Measurements from ENCODE around the gene ARID3A. TPM values are rescaled to one million over a fixed set of nuclear protein-coding genes. Genes with fewer than 3 reads are reported as not detected.
"Not testable (repeated sequence)": the region's sequence is repeated elsewhere in the genome, so short reads cannot be mapped to it uniquely, and the experiment has no call there.

Gene ARID3A
- total RNA-seq, 1 experiment from 2014 or later, result 2.3 TPM

DNA sequence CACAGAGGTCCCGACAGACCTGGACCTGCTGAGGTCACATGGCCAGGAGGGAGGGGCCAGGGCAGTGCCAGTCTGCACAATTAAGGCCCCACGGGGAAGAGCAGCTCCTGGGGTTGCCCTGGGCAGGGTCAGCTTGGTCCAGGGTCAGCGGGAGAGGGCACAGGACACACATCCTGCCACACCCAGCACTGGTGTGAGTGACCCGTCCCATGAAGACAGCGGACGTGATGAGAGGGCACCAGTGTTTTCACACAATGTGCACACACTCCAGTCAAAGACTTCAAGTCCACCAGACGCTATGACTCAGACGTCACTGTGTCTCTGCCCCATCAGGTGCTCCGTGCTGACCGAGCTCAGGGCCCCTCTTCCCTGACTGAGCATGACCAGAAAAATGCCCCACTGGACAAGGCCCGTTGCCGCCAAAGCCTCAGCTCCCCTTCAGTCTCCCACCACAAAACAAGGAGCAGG lies 90.8 kb downstream of the ARID3A start:
- no peak for DNase-seq (ENCODE audit: low spot score)

DNA sequence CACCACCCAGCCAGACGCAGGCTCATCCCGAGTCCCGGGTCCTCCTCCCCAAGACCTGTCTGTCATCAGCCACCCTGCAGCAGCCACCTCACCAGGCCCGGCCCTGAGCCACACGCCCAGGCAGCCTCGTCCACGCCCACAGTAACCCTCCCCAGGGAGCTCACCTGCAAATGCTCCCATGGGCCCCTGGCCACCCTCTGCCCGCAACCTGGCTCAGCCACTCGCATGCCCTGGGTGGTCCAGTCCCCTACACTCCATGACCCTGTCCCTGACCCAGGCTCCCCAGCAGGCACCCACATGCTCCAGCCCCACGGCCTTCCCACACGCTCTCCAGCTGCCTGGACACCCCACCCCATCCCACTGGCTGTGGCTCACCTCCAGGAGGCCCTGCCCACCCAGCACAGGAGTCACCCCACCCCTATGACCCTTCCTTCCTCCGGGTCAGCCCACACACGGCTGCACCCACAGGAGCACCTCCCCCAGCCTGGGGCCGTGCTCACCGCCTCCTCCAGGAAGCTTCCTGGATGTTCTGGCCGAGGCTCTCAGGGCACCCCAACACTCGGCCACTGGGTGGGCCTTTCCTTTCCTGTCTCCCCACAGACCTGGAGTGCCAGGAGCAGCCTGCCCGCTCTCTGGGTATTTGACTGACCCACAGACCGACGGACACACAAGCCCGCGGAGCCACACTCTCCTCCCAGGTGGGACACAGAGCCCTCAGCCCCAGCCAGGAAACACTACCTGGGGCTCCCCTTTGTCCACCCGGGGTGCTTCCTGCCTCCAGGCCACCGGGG lies 91.5 kb downstream of the ARID3A start:
- no peak for DNase-seq (ENCODE audit: low spot score)

DNA sequence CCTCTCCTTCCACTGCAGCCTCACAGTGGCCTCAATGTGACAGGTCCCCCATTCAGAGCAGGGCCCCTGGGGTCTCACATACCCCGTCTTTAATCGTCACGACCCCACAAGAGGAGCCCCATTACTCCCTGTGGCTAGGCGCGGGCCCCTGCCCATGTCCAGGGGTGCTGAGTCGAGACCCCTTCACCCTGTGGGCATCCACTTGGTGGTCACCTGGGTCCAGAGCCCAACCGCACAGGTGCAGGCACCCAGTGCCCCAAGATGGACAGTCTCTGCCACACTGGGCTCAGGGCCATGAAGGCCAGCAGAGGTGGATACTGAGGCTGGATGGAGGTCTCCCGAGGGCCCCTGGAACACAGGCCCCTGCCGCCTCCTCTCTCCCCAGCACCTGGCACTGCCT lies 92.1 kb downstream of the ARID3A start:
- DNase-seq (ENCODE audit: low spot score), result no peak

DNA sequence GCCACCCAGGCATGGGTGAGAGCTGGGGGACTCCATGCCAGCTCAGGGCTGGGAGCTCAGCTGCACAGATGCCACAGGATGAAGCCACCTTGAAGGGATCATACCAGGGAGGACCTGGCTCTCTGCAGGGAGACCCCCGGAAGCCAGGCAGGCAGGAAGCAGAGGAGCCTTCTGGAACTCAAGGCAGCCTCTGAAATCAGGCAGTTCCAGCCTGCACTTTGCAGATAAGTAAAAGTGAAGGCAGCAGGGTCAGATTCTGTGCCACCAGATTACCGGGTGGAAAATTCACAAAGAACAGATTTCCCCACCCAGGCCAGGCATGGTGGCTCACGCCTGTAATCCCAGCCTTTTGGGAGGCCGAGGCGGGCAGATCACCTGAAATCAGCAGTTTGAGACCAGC lies 92.6 kb downstream of the ARID3A start:
- DNase-seq (ENCODE audit: low spot score), result no peak

DNA sequence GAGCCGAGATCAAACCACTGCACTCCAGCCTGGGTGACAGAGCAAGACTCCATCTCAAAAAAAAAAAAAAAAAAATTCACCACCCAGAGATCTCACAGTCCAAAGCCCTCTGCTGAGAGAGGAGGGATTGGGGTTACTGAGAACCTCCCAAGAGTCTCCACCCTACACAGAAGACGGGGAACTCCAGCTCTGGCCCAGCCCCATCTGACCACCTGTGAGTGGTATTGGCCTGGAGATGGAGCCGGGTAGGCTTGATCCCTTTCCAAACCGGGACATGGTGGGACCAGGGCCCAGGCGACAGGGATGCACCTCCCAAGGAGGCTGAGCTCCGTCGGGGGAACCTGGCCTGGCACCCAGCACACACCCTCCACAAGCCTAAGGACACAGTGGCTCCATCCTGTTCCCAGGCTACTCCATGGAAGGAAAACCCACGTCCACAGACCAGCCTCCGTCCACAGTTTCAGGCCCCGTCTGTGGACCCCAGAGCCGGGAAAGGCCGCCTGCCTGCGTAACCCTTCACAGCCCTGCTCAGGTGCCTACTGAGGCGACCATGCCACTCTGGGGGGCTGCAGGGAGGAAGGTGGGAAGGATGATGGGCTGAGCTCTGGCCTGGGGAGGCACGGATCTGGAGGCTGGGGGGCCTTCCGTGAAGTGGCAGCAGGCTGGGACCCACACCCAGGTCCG lies 93.2 kb downstream of the ARID3A start:
- DNase-seq (ENCODE audit: low spot score), result no peak

DNA sequence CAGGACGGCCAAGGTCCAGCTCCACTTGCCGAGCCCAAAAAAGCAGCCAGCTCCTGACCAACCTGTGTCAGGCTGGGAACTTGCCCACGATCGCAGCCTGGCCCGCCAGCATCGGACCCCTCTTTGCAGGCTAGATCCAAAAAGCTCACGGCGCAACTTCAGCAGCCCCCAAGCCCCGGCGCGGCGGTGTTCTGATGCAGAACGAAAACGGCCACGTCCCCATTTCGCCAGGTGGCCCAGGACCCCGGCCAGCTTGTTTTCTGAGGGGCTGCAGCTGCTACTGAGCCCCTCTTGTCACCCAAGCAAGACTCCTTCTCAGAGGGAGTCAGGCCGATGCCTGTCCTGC lies 93.8 kb downstream of the ARID3A start:
- DNase-seq (ENCODE audit: low spot score), result no peak

DNA sequence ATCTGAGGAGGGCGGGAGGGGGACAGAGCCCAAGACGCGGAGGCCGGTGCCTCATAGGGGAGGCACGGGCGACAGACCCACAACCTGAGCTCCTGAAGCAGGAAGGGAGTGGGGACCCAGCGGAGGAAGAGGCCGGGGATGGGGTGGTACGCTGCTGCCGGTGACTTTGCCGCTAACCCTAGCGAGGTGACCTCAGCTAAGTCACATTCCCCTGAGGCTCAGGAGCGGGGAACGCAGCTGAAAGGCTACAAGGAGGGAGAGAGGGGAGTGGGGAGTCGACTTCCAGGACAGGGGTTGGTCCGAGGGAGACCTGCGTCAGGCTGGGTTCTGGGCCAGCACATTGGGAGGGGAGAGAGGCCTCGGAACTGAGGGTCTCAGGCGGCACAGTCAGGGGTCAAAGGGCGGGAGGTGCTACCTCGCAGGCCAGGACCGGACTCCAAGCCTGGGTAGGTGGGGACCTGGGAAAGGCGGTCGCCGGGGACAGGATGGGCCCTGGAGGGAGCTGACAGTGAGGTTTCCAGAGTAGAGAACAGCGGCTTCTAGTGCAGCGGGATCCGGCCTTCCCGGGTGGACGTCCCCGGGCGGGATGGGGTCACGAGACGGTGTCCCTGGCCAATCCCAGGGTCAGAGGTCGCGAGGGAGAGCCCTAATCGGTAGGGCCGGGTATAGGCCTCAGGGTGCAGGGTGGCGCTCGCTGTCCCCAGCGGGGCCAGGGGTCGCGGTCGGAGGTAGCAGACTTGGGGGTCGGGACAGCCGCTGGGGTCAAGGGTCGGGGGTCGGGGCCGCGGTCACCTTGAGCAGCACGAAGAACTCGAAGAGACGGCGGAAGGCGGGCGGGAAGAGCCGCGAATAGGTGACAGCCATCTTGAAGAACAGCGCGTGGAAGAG lies 94.4 kb downstream of the ARID3A start:
- no peak for DNase-seq (ENCODE audit: low spot score)

DNA sequence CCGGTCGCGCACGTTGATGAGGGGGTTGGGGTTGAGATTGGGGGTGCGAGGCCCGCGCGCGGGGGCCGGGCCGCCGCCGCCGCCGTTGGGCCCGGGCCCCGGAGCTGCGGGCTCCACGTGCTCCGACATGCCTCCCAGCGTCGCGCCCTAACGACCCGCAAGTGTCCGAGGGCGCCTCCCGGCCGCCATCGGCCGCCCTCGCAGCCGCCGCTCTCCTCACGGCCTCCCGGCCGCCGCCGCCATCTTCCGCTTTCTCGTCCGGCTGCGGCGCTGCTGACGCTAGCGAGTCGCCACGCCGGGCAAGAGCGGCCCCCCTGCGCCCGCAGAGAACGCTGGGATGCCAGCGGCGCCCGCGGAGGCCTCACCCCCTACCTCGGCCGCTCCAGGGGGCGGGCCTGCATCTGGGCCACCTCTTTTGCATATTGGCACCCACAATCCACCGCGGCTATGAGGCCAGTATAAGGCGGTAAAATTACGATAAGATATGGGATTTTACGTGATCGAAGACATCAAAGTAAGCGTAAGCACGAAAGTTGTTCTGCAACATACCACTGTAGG lies 95.1 kb downstream of the ARID3A start, which contains the start of gene TMEM259:
TMEM259 (minus strand) TSS at position 256 of the 558 bp plus-strand sequence; CDS start at position 129, 127 bp downstream.
- DNase-seq (ENCODE audit: low spot score), result peak; percentile 93

DNA sequence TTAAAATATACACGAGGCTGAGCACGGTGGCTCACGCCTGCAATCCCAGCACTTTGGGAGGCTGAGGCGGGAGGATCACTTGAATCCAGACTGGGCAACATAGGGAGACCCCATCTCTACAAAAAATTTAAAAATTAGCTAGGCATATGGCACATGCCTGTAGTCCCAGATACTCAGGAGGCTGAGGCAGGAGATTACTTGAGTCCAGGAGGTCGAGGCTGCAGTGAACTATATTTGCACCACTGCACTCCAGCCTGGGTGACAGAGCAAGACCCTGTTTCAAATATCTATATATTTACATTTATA lies 98.0 kb downstream of the ARID3A start:
- DNase-seq (ENCODE audit: low spot score), result not testable (repeated sequence)

DNA sequence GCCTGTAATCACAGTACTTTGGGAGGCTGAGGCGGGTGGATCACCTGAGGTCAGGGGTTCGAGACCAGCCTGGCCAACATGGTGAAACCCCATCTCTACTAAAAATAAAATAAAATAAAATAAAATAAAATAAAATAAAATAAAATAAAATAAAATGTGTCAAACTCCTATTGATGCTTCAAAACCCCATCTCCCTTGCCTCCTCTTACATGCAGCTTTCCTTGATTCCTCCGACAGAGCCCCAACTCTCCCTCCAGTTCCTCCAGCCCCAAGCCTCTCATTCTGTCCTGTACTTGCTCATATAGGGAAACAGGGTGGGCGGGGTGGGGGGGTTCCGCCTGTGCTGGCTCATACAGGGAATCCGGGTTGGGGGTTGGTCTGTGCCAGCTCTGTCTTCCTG lies 99.2 kb downstream of the ARID3A start:
- DNase-seq (ENCODE audit: low spot score), result not testable (repeated sequence)

Other genes starting within 250 kb of the ARID3A start
- 35.6 and 45.6 TPM in 2 replicates for gene FSTL3, start 249.6 kb upstream of the ARID3A start, total RNA-seq (2014; rRNA removed; shearing (Covaris generic))
- not detected in 2 replicates for gene PRSS57, start 230.6 kb upstream of the ARID3A start, total RNA-seq (2014; rRNA removed; shearing (Covaris generic))
- gene PALM, start 217.1 kb upstream of the ARID3A start, total RNA-seq (2014; rRNA removed; shearing (Covaris generic)), result 3.7 and 5.8 TPM in 2 replicates
- not detected in 2 replicates for gene MISP, start 174.9 kb upstream of the ARID3A start, total RNA-seq (2014; rRNA removed; shearing (Covaris generic))
- 131 and 138 TPM in 2 replicates for gene PTBP1, start 128.6 kb upstream of the ARID3A start, total RNA-seq (2014; rRNA removed; shearing (Covaris generic))
- gene PLPPR3, start 104.1 kb upstream of the ARID3A start, total RNA-seq (2014; rRNA removed; shearing (Covaris generic)), result 0.14 TPM in 1 of 2 replicates, not detected in the other
- not detected in 2 replicates for gene AZU1, start 98.2 kb upstream of the ARID3A start, total RNA-seq (2014; rRNA removed; shearing (Covaris generic))
- gene PRTN3, start 85.0 kb upstream of the ARID3A start, total RNA-seq (2014; rRNA removed; shearing (Covaris generic)), result 0.72 TPM in 1 of 2 replicates, not detected in the other
- gene ELANE, start 73.7 kb upstream of the ARID3A start, total RNA-seq (2014; rRNA removed; shearing (Covaris generic)), result not detected in 2 replicates
- 2.3 and 3.5 TPM in 2 replicates for gene CFD, start 66.4 kb upstream of the ARID3A start, total RNA-seq (2014; rRNA removed; shearing (Covaris generic))
- gene MED16, start 32.8 kb upstream of the ARID3A start, total RNA-seq (2014; rRNA removed; shearing (Covaris generic)), result 16.6 and 27.4 TPM in 2 replicates
- gene RNU6-9, start 32.6 kb upstream of the ARID3A start, total RNA-seq (2014; rRNA removed; shearing (Covaris generic)), result not detected in 2 replicates
- 20.3 and 26.8 TPM in 2 replicates for gene R3HDM4, start 12.8 kb upstream of the ARID3A start, total RNA-seq (2014; rRNA removed; shearing (Covaris generic))
- gene KISS1R, start 8.7 kb upstream of the ARID3A start, total RNA-seq (2014; rRNA removed; shearing (Covaris generic)), result not detected in 2 replicates
- gene WDR18, start 58.3 kb downstream of the ARID3A start, total RNA-seq (2014; rRNA removed; shearing (Covaris generic)), result 61.9 and 77.2 TPM in 2 replicates
- gene GRIN3B, start 74.4 kb downstream of the ARID3A start, total RNA-seq (2014; rRNA removed; shearing (Covaris generic)), result 0.23 TPM in 1 of 2 replicates, not detected in the other
- 57.0 and 72.5 TPM in 2 replicates for gene TMEM259, start 95.1 kb downstream of the ARID3A start, total RNA-seq (2014; rRNA removed; shearing (Covaris generic))
- not detected in 2 replicates for gene RNU6-2, start 95.5 kb downstream of the ARID3A start, total RNA-seq (2014; rRNA removed; shearing (Covaris generic))
- 111 and 123 TPM in 2 replicates for gene CNN2, start 100.6 kb downstream of the ARID3A start, total RNA-seq (2014; rRNA removed; shearing (Covaris generic))
- gene ABCA7, start 114.1 kb downstream of the ARID3A start, total RNA-seq (2014; rRNA removed; shearing (Covaris generic)), result 2.9 and 3.6 TPM in 2 replicates
- gene ARHGAP45, start 141.1 kb downstream of the ARID3A start, total RNA-seq (2014; rRNA removed; shearing (Covaris generic)), result 2.4 and 3.2 TPM in 2 replicates
- 237 and 244 TPM in 2 replicates for gene POLR2E, start 169.3 kb downstream of the ARID3A start, total RNA-seq (2014; rRNA removed; shearing (Covaris generic))
- gene GPX4, start 178.0 kb downstream of the ARID3A start, total RNA-seq (2014; rRNA removed; shearing (Covaris generic)), result 470 and 493 TPM in 2 replicates
- 8.6 and 14.8 TPM in 2 replicates for gene SBNO2, start 248.2 kb downstream of the ARID3A start, total RNA-seq (2014; rRNA removed; shearing (Covaris generic))